ENCODE data around the gene UGT3A2. TPM values are rescaled to one million over a fixed set of nuclear protein-coding genes. Genes with fewer than 3 reads are reported as not detected.

UGT3A2 gene
- total RNA-seq, 1 donor from 2014 or later = 0.86 TPM

- no peak overlapping the region for H2AFZ ChIP-seq (ENCODE audit: low read depth, low read length)
These were observed 6.9 kb downstream of the UGT3A2 start for GRCh38 chr5:36059571-36060419.

GRCh38 chr5:36058776-36059175 is 7.9 kb downstream of the UGT3A2 start:
- Histone ChIP-seq H3K4me3 (ENCODE audit: insufficient read depth, low read depth, low read length) (no peak overlapping the region), H3K27me3 (ENCODE audit: insufficient read depth, low read length) (no peaks in the 10 kb centered on the region), H3K4me1 (ENCODE audit: insufficient read depth, low read length) (no peaks in the 10 kb centered on the region), H3K79me2 (ENCODE audit: insufficient read depth, low read length) (no peaks in the 10 kb centered on the region), H3K9ac (ENCODE audit: low read length) (no peak overlapping the region), H3K36me3 (ENCODE audit: insufficient read depth, low read length) (no peaks in the 10 kb centered on the region), H3K27ac (ENCODE audit: low read depth, low read length) (no peak overlapping the region), H3K9me3 (ENCODE audit: insufficient read depth, low read depth, low read length) (no peaks in the 10 kb centered on the region), H4K20me1 (ENCODE audit: insufficient read depth, low read length) (no peaks in the 10 kb centered on the region), H2AFZ (ENCODE audit: low read depth, low read length) (no peak overlapping the region), H3K4me2 (ENCODE audit: low read length) (no peak overlapping the region)
- FAIRE-seq = no peak
- Mint-ChIP-seq H3K4me1 (ENCODE audit: low read depth, unreplicated experiment) (peaks cover 2% of the 10 kb centered on the region), H3K9me3 (ENCODE audit: unreplicated experiment) (no peaks in the 10 kb centered on the region), H3K4me3 (ENCODE audit: unreplicated experiment) (no peak overlapping the region), H3K36me3 (ENCODE audit: low read depth, unreplicated experiment) (no peaks in the 10 kb centered on the region), H3K27me3 (ENCODE audit: low read depth, unreplicated experiment) (no peaks in the 10 kb centered on the region), H3K27ac (ENCODE audit: unreplicated experiment) (no peak overlapping the region)
- no peak for DNase-seq (ENCODE audit: low read depth)
- TF ChIP-seq EZH2 (IDR thresholded peaks at IDR 0.05; ENCODE audit: insufficient read depth, low read length) = no peak
- TF ChIP-seq CTCF (IDR thresholded peaks at IDR 0.05; ENCODE audit: insufficient read depth, low read depth, low read length) = no peak

More at GRCh38 chr5:36059571-36060419, 6.9 kb downstream of the UGT3A2 start:
- no peaks in the 10 kb centered on the region for H3K27me3 ChIP-seq (ENCODE audit: insufficient read depth, low read length)
- no peaks in the 10 kb centered on the region for H3K36me3 ChIP-seq (ENCODE audit: insufficient read depth, low read length)
- TF ChIP-seq EZH2 (IDR thresholded peaks at IDR 0.05; ENCODE audit: insufficient read depth, low read length) (no peak), CTCF (IDR thresholded peaks at IDR 0.05; ENCODE audit: insufficient read depth, low read depth, low read length) (no peak)
- H3K27ac ChIP-seq (ENCODE audit: low read depth, low read length) = no peak overlapping the region
- Mint-ChIP-seq H3K27ac (ENCODE audit: unreplicated experiment) (no peak overlapping the region), H3K4me3 (ENCODE audit: unreplicated experiment) (no peak overlapping the region), H3K27me3 (ENCODE audit: low read depth, unreplicated experiment) (peaks cover 6% of the 10 kb centered on the region), H3K4me1 (ENCODE audit: low read depth, unreplicated experiment) (peaks cover 2% of the 10 kb centered on the region), H3K36me3 (ENCODE audit: low read depth, unreplicated experiment) (no peaks in the 10 kb centered on the region), H3K9me3 (ENCODE audit: unreplicated experiment) (no peaks in the 10 kb centered on the region)
- no peak overlapping the region for H3K4me2 ChIP-seq (ENCODE audit: low read length)
- H3K4me1 ChIP-seq (ENCODE audit: insufficient read depth, low read length) = no peaks in the 10 kb centered on the region
- H3K79me2 ChIP-seq (ENCODE audit: insufficient read depth, low read length) = no peaks in the 10 kb centered on the region
- FAIRE-seq = no peak
- H4K20me1 ChIP-seq (ENCODE audit: insufficient read depth, low read length) = no peaks in the 10 kb centered on the region
- H3K9me3 ChIP-seq (ENCODE audit: insufficient read depth, low read depth, low read length) = no peaks in the 10 kb centered on the region
- H3K4me3 ChIP-seq (ENCODE audit: insufficient read depth, low read depth, low read length) = no peak overlapping the region
- no peak overlapping the region for H3K9ac ChIP-seq (ENCODE audit: low read length)
- no peak for DNase-seq (ENCODE audit: low read depth)

- H3K4me3 Mint-ChIP-seq (ENCODE audit: unreplicated experiment) = no peak overlapping the region
- no peak for FAIRE-seq
These were observed 9.3 kb downstream of the UGT3A2 start for GRCh38 chr5:36057386-36057785.

More at GRCh38 chr5:36057386-36057785, 9.3 kb downstream of the UGT3A2 start:
- no peaks in the 10 kb centered on the region for H3K9me3 Mint-ChIP-seq (ENCODE audit: unreplicated experiment)
- H3K4me2 ChIP-seq (ENCODE audit: low read length) = no peak overlapping the region
- no peaks in the 10 kb centered on the region for H3K36me3 ChIP-seq (ENCODE audit: insufficient read depth, low read length)
- no peaks in the 10 kb centered on the region for H3K9me3 ChIP-seq (ENCODE audit: insufficient read depth, low read depth, low read length)
- H4K20me1 ChIP-seq (ENCODE audit: insufficient read depth, low read length) = no peaks in the 10 kb centered on the region
- H3K27ac ChIP-seq (ENCODE audit: low read depth, low read length) = no peak overlapping the region
- DNase-seq (ENCODE audit: low read depth) = no peak
- H3K27me3 Mint-ChIP-seq (ENCODE audit: low read depth, unreplicated experiment) = no peaks in the 10 kb centered on the region
- H3K4me3 ChIP-seq (ENCODE audit: insufficient read depth, low read depth, low read length) = no peak overlapping the region
- H2AFZ ChIP-seq (ENCODE audit: low read depth, low read length) = no peak overlapping the region
- peaks cover 5% of the 10 kb centered on the region for H3K4me1 Mint-ChIP-seq (ENCODE audit: low read depth, unreplicated experiment)
- H3K4me1 ChIP-seq (ENCODE audit: insufficient read depth, low read length) = no peaks in the 10 kb centered on the region
- H3K9ac ChIP-seq (ENCODE audit: low read length) = no peak overlapping the region
- no peak for TF ChIP-seq CTCF (IDR thresholded peaks at IDR 0.05; ENCODE audit: insufficient read depth, low read depth, low read length)
- no peak for TF ChIP-seq EZH2 (IDR thresholded peaks at IDR 0.05; ENCODE audit: insufficient read depth, low read length)
- no peaks in the 10 kb centered on the region for H3K27me3 ChIP-seq (ENCODE audit: insufficient read depth, low read length)
- no peaks in the 10 kb centered on the region for H3K79me2 ChIP-seq (ENCODE audit: insufficient read depth, low read length)
- no peaks in the 10 kb centered on the region for H3K36me3 Mint-ChIP-seq (ENCODE audit: low read depth, unreplicated experiment)
- no peak overlapping the region for H3K27ac Mint-ChIP-seq (ENCODE audit: unreplicated experiment)
